Right ventricle myocardium superior (tissue), 1 donor: ENCODE results near the gene HOOK2. TPM values are rescaled to one million over a fixed set of nuclear protein-coding genes. Genes with fewer than 3 reads are reported as not detected.

ENCODE experiments used
- ATAC-seq: fragments of 200-7000 bp; cut with Tn5 transposase; one replicate; pipeline ENCODE4 v1.9.1; 2020; ENCODE audit warnings: mild to moderate bottlenecking; ENCODE audit not compliant: poor library complexity
- DNase-seq: peaks from one replicate; pipeline ENCODE4 v3.0.0-alpha.2; 2020
- intact Hi-C: fragments of 100-400 bp; cut with DNase I; formaldehyde crosslinking; loops from one replicate; pipeline ENCODE4 v1.11.2; 2022
- total RNA-seq: library from RNA; stranded (reverse); fragmentation: NEBNext Ultra II Directional; extraction: Animal tissue kit (Norgen Biotek cat#: 25700); gene quantifications from one replicate; pipeline ENCODE4 v1.2.1, GENCODE V29; 2021
- donor health status: DM: no; HTN: yes; CAD: no; lungs with severe emphysema.

Gene HOOK2
- total RNA-seq, 1 donor from 2014 or later: 43.6 TPM

DNA sequence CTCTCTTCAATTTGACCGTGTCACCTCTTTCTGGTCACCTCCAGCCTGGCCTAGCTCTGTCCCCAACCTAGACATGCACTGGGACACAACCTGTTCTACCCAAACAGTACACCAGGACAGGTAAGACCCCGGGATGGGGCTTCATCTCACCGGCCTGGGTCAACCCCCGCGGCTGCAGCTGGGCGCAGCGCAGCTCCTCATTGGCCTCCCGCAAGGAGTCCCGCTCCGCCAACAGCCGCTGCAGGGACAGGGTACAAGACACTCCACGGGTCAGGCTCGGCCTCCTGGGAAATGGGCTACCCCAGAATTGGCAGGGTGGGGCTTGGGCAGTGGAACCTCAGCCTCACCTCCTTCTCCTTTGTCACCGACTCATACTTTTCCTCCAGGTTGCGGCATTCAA is 7.7 kb downstream of the HOOK2 start:
- ATAC-seq (no peak), DNase-seq (no peak)
- intact Hi-C loops: loop anchor here (5.0 kb wide), 2 partner anchors 35 to 80 kb away; partner anchors contain the start of genes PRDX2 and THSD8

GRCh38 chr19:12767150-12767549 is 8.2 kb downstream of the HOOK2 start:
- no peak for ATAC-seq

GRCh38 chr19:12766051-12766521 is 9.3 kb downstream of the HOOK2 start:
- ATAC-seq: peak; percentile 88
- intact Hi-C loops: loop anchor here (5.0 kb wide), 2 partner anchors 36 to 81 kb away; partner anchors contain the start of genes PRDX2 and THSD8
- DNase-seq: peak; percentile 93

More at GRCh38 chr19:12767150-12767549, 8.2 kb downstream of the HOOK2 start:
- intact Hi-C loops: loop anchor here (5.0 kb wide), 2 partner anchors 35 to 80 kb away; partner anchors contain the start of genes PRDX2 and THSD8
- DNase-seq: no peak

DNA sequence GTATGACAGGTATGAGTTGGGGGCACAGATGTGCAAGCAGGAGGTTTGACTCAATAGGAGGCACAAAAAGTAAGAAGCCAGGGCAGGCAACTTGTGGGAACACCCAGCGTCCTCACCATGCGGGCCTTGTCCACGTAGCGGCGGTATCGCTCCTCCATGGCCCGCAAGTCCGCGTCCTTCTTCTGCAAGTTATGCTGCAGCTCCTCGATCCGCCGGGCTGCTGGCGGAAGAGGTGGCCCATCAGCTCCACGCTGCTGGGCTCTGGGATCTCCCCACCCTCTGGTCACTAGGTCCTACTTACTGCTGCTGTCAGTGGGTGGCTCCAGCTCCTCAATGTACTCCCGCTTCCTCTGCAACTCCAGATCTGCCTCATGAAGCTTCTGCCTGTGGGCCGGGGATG is 10.7 kb downstream of the HOOK2 start:
- ATAC-seq (no peak), DNase-seq (no peak)
- intact Hi-C loops: loop anchor here (5.0 kb wide), 2 partner anchors 38 to 83 kb away; partner anchors contain the start of genes PRDX2 and THSD8

GRCh38 chr19:12763100-12763499 is 12.3 kb downstream of the HOOK2 start:
- peak; percentile 78 for ATAC-seq
- peak; percentile 83 for DNase-seq
- intact Hi-C loops: no loop called here

DNA sequence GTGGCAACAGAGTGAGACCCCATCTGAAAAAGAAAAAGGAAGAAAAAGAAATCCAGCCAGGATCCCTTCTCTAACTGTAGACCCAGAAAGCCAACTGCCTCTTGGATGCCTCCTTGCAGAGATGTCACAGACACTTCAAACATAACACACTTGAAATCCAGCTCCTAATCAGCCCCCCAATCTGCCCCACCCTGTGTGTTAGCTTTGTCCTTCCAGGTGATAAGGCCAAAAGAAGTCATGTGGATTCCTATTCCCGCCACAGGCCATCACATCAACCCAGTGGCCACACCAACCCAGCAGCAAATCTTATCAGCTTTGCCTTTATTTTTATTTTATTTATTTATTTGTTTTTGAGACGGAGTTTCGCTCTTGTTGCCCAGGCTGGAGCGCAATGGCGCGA is 15.7 kb downstream of the HOOK2 start:
- intact Hi-C loops: loop anchor here (5.0 kb wide), 1 partner anchor 47 kb away; no protein-coding TSS in a partner anchor
- ATAC-seq: no peak
- DNase-seq: no peak

DNA sequence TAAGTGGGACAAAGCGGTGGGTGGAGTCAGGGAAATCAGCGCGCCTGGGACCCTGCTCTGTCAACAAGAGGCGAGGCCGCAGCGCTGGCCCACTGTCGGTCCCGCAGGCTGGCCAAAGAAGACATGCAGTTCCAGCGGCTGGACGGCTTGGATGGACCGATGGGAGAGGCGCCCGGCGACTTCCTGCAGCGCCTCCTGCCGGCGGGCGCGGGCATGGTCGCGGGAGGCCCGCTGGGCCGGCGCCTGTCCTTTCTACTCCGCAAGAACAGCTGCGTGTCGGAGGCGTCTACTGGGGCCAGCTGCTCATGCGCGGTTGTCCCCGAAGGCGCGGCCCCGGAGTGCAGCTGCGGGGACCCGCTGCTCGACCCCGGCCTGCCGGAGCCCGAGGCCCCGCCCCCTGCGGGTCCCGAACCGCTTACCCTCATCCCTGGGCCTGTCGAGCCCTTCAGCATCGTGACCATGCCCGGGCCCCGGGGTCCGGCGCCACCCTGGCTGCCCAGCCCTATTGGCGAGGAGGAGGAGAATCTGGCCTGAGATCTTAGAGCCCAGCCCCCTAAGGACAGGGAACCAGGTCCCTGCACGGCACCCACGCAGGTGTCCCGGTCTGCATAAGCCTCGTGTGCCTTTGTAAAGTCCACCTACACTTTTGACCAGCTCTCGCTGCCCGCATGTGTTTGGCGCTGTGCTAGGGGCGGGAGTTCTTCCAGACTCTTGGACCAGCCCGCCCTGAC is 17.6 kb downstream of the HOOK2 start:
- DNase-seq (peak; percentile 81), ATAC-seq (peak; percentile 86)
- intact Hi-C loops: loop anchor here (5.0 kb wide), 1 partner anchor 45 kb away; no protein-coding TSS in a partner anchor

- DNase-seq (no peak), ATAC-seq (no peak)
- intact Hi-C loops: loop anchor here (5.0 kb wide), 1 partner anchor 44 kb away; no protein-coding TSS in a partner anchor
Observed at GRCh38 chr19:12756150-12756883, 19.0 kb downstream of the HOOK2 start.

GRCh38 chr19:12754465-12755196 is 20.7 kb downstream of the HOOK2 start:
- intact Hi-C loops: loop anchor here (5.0 kb wide), 1 partner anchor 42 kb away; no protein-coding TSS in a partner anchor
- ATAC-seq (no peak), DNase-seq (no peak)

- no peak for ATAC-seq
- intact Hi-C loops: no loop called here
- DNase-seq: no peak
Observed at GRCh38 chr19:12752056-12752781, 23.1 kb downstream of the HOOK2 start.

DNA sequence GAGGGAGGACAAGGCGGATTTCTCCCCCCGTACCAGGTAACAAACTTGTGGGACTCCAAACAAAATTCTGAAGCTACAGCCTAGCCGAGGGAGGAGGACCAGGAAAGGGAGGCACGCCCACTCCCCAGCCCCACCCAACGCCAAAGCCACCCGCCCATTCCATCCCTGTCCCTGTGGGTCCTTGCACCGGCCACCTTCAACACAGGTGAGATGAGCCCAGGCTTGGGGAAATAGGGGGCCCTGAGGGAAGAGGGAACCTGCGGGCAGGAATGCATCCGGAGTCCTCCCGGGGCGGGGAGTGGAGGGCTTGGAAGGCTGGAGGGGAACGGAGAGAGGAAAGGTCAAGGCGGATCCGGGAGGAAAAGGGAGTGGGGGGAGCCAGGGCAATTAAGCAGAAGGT is 23.7 kb downstream of the HOOK2 start, which contains the start of gene BEST2:
Gene BEST2, plus strand, starts transcription at position 157 of the 400 bp plus-strand sequence. CDS start 802 bp downstream, outside the sequence.
- ATAC-seq: no peak

DNA sequence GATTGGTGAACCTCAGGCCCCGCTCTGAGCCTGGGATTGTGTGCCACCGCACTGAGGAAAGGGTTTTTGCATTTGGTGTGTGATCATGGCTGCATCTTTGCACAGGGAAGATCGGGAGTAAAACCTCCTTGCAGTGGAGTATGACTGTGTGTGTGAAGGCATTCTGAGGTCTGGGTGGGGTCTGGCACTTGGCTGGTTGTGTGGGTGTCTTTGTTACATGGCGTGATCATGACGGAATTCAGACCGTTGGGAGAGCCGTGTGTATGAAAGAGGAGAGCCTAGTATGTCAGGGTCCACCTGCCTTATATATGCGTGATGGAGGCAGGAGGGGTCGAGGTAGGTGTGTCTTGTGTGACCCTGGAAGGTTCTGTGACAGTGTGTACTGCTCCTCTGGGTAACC is 24.5 kb downstream of the HOOK2 start:
- ATAC-seq (no peak), DNase-seq (no peak)
- intact Hi-C loops: no loop called here

More for the DNA sequence above, 23.7 kb downstream of the HOOK2 start, which contains the start of gene BEST2:
- intact Hi-C loops: no loop called here
- DNase-seq: no peak

GRCh38 chr19:12749938-12750521 is 25.3 kb downstream of the HOOK2 start:
- no peak for DNase-seq
- intact Hi-C loops: no loop called here
- no peak for ATAC-seq

DNA sequence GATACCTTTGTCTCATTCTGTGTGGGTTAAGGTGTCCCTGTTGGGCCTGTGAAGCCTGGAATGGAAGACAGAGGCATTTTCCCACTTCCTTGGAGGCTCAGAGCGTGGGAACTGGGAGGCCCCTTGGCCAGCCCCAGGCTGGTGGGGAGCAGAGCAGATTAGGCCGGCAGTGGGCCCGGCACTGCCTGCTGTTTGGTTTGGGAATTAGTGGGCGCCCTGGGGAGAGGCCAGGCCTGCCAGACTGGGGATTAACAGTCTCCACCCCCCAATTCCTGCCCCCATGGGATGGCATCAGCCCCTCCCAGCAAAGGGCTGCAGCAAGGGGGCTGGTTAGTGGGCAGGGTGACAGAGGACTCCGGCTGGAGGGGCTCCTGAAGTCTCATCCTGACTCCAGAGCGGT is 26.9 kb downstream of the HOOK2 start:
- ATAC-seq (no peak), DNase-seq (no peak)
- intact Hi-C loops: no loop called here

GRCh38 chr19:12745166-12745897 is 30.0 kb downstream of the HOOK2 start:
- no peak for DNase-seq
- ATAC-seq: no peak
- intact Hi-C loops: no loop called here

DNA sequence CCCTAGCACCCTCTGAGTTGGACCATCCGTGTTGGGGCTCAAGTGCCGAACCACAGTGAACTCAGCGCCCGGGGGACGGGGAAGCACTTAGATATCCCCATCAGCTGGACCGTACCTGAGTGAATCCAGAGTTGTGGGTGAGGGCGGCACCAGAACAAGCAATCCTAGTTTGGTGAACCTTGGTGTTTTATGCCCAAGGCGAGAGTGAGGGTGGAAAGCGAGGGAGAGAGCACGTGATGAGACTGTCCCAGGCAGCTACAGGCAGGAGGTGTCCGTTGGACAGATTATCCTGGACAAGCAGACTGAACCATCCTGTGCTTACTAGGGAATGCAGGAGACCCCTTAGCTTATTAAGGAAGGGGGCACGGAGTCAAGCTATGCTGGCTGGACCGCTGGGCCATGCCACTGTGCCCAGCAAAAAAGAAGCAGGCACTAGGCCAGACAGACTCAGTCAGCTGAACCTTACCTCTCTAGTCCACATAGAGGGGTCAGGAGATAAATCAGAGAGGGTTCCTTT is 37.5 kb downstream of the HOOK2 start:
- intact Hi-C loops: no loop called here
- ATAC-seq: no peak

More for the DNA sequence above, 37.5 kb downstream of the HOOK2 start:
- no peak for DNase-seq
